Common myeloid progenitor, CD34-positive (primary cell): ENCODE measurements around the gene SNTB2.
"Not testable (repeated sequence)": the region's sequence is repeated elsewhere in the genome, so short reads cannot be mapped to it uniquely, and the experiment has no call there.

ENCODE experiments used
- CTCF ChIA-PET: fragments of 350-600 bp; sonication (Branson Sonifier 250); formaldehyde crosslinking; loops from one replicate; lab custom pipeline; 2021; ENCODE audit warnings: antibody characterized with exemption; lab: Charles Lee
- POLR2A ChIA-PET: fragments of 350-600 bp; sonication (Branson Sonifier 250); formaldehyde crosslinking; loops from one replicate; lab custom pipeline; 2021; ENCODE audit warnings: antibody characterized with exemption; lab: Charles Lee
- DNase-seq, 3 donors: peaks; one replicate each; pipeline versions ENCODE4 v3.0.0 to v3.0.0-alpha.2; 2013
- H3K27ac ChIP-seq, 2 experiments: 1 replicate in 1 of 2; 2 replicates in 1 of 2; pipeline ENCODE4 v1.7.0; 2013; ENCODE audit warnings: inconsistent platforms in 2 of 2, low read length in 2 of 2, mild to moderate bottlenecking in 2 of 2, low read depth in 1 of 2, moderate library complexity in 1 of 2; ENCODE audit not compliant: severe bottlenecking in 2 of 2, insufficient read depth in 1 of 2, poor library complexity in 1 of 2
- H3K27me3 ChIP-seq, 5 experiments: replicated peaks in 2 of 5; 1 replicate in 3 of 5; 2 replicates in 2 of 5; pipeline versions ENCODE4 v1.6.1 to v1.7.0; 2013; ENCODE audit warnings: low read length in 4 of 5, mild to moderate bottlenecking in 2 of 5, moderate library complexity in 2 of 5, inconsistent platforms in 1 of 5; ENCODE audit not compliant: insufficient read depth in 5 of 5, control insufficient read depth in 4 of 5
- H3K36me3 ChIP-seq, 4 experiments: 1 replicate in 2 of 4; 2 replicates in 2 of 4; pipeline versions ENCODE4 v1.6.1 to v1.7.0; 2013; ENCODE audit warnings: low read length in 3 of 4, control low read depth in 1 of 4, mild to moderate bottlenecking in 1 of 4; ENCODE audit not compliant: control insufficient read depth in 4 of 4, insufficient read depth in 4 of 4
- H3K4me1 ChIP-seq, 4 experiments: 1 replicate in 3 of 4; 2 replicates in 1 of 4; pipeline versions ENCODE4 v1.6.1 to v1.7.1; 2013; ENCODE audit warnings: low read length in 3 of 4, mild to moderate bottlenecking in 3 of 4, control low read depth in 1 of 4, inconsistent platforms in 1 of 4, moderate library complexity in 1 of 4; ENCODE audit not compliant: control insufficient read depth in 4 of 4, insufficient read depth in 4 of 4; ENCODE audit errors: control extremely low read depth in 1 of 4
- H3K4me3 ChIP-seq, 7 experiments: 1 replicate in 4 of 7; 2 replicates in 3 of 7; pipeline versions ENCODE4 v1.5.1 to v1.7.0; 2013; ENCODE audit warnings: mild to moderate bottlenecking in 7 of 7, low read length in 6 of 7, moderate library complexity in 6 of 7, inconsistent platforms in 2 of 7, low read depth in 2 of 7, control low read depth in 1 of 7; ENCODE audit not compliant: insufficient read depth in 4 of 7, control insufficient read depth in 1 of 7; ENCODE audit errors: extremely low read depth in 1 of 7
- H3K9me3 ChIP-seq, 5 experiments: 1 replicate in 4 of 5; 2 replicates in 1 of 5; pipeline versions ENCODE4 v1.6.1 to v1.7.1; 2013; ENCODE audit warnings: low read length in 4 of 5, mild to moderate bottlenecking in 2 of 5, inconsistent platforms in 1 of 5, low read depth in 1 of 5, moderate library complexity in 1 of 5; ENCODE audit not compliant: control insufficient read depth in 4 of 5, insufficient read depth in 2 of 5; ENCODE audit errors: control extremely low read depth in 1 of 5
- WGBS: methylation state at CpG from one replicate; pipeline ENCODE4 v1.1.5; 2013; ENCODE audit not compliant: insufficient coverage; 5-methylcytosine and 5-hydroxymethylcytosine counted together

Gene SNTB2

DNA sequence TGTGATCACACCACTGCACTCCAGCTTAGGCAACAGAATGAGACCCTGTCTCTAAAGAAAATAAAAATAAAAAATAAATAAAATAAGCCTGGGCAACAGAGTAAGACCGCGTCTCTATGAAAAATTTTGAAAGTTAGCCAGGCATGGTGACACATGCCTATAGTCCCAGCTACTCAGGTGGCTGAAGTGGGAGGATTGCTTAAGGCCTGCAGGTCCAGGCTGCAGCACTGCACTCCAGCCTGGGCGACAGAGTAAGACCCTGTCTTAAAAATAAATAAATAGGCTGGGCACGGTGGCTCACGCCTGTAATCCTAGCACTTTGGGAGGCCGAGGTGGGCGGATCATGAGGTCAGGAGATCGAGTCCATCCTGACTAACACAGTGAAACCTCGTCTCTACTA lies 104.7 kb downstream of the SNTB2 start:
- H3K36me3 ChIP-seq, DNase-seq, H3K4me1 ChIP-seq, H3K4me3 ChIP-seq, H3K9me3 ChIP-seq, H3K27me3 ChIP-seq, POLR2A ChIA-PET, H3K27ac ChIP-seq: not testable (repeated sequence)
- CTCF ChIA-PET: interaction anchor here (1.6 kb wide), 1 partner anchor 9 kb away, joined by 3 read pairs; no protein-coding TSS in a partner anchor
- WGBS: 98% methylated on average over 9 of the region's 9 CpGs

GRCh38 chr16:69293401-69293800 lies 106.4 kb downstream of the SNTB2 start:
- Histone ChIP-seq H3K4me3 (no peak overlapping the region), H3K9me3 (no peaks in the 10 kb centered on the region), H3K27ac (no peak overlapping the region), H3K27me3 (no peaks in the 10 kb centered on the region), H3K36me3 (no peaks in the 10 kb centered on the region), H3K4me1 (no peaks in the 10 kb centered on the region)
- POLR2A ChIA-PET: no interaction called here
- WGBS: 93% methylated on average over 3 of the region's 3 CpGs
- CTCF ChIA-PET: no interaction called here
- DNase-seq: no peak

DNA sequence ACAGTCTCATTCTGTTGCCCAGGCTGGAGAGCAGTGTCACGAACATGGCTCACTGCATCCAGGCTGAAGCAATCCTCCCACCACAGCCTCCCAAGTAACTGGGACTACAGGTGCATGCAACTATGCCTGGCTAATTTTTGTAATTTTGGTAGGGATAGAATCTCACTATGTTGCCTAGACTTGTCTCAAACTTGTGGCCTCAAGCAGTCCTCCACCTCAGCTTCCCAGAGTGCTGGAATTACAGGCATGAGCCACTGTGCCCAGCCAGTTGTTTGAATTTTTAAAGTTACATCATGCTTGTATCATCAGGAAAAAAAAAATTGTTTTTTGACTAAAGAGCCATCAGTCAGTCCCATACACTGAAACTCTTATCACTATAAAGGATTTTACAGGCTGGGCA lies 107.1 kb downstream of the SNTB2 start:
- 100% methylated on average over 1 of the region's 1 CpG for WGBS
- Histone ChIP-seq H3K4me3 (no peak overlapping the region), H3K27ac (no peak overlapping the region), H3K4me1 (no peaks in the 10 kb centered on the region), H3K36me3 (no peaks in the 10 kb centered on the region), H3K27me3 (no peaks in the 10 kb centered on the region), H3K9me3 (no peaks in the 10 kb centered on the region)
- ChIA-PET POLR2A (no interaction called here), CTCF (no interaction called here)
- DNase-seq: no peak

- WGBS: 93% methylated on average over 3 of the region's 7 CpGs
- not testable (repeated sequence) for H3K27me3 ChIP-seq, H3K27ac ChIP-seq, DNase-seq, H3K36me3 ChIP-seq, H3K4me1 ChIP-seq, H3K4me3 ChIP-seq, H3K9me3 ChIP-seq
- CTCF ChIA-PET: interaction anchor here (1.0 to 1.5 kb wide), 2 partner anchors 11 to 147 kb away, joined by 3 read pairs; no protein-coding TSS in a partner anchor
- POLR2A ChIA-PET: interaction anchor here (0.6 kb wide), 1 partner anchor 93 kb away, joined by 4 read pairs; no protein-coding TSS in a partner anchor
Observed at GRCh38 chr16:69296771-69297170, 109.8 kb downstream of the SNTB2 start.

GRCh38 chr16:69298261-69298660 lies 111.3 kb downstream of the SNTB2 start:
- ChIA-PET CTCF (no interaction called here), POLR2A (no interaction called here)
- Histone ChIP-seq H3K27ac (no peak overlapping the region), H3K4me1 (no peaks in the 10 kb centered on the region), H3K27me3 (no peaks in the 10 kb centered on the region), H3K4me3 (no peak overlapping the region), H3K36me3 (no peaks in the 10 kb centered on the region), H3K9me3 (no peaks in the 10 kb centered on the region)
- WGBS: 100% methylated on average over 1 of the region's 4 CpGs
- no peak for DNase-seq

- no peaks in the 10 kb centered on the region for H3K9me3 ChIP-seq
- peaks cover 0 to 4% (median 2%) of the 10 kb centered on the region in 4 experiments for H3K4me1 ChIP-seq
- H3K27me3 ChIP-seq: no peaks in the 10 kb centered on the region
- POLR2A ChIA-PET: no interaction called here
- CTCF ChIA-PET: interaction anchor here (0.6 kb wide), 1 partner anchor 150 kb away, joined by 4 read pairs; no protein-coding TSS in a partner anchor
- 85% methylated on average over 1 of the region's 1 CpG for WGBS
- no peaks in the 10 kb centered on the region for H3K36me3 ChIP-seq
- H3K4me3 ChIP-seq: no peak overlapping the region
- DNase-seq: no peak
- H3K27ac ChIP-seq: no peak overlapping the region
Observed at GRCh38 chr16:69301187-69301586, 114.2 kb downstream of the SNTB2 start.

DNA sequence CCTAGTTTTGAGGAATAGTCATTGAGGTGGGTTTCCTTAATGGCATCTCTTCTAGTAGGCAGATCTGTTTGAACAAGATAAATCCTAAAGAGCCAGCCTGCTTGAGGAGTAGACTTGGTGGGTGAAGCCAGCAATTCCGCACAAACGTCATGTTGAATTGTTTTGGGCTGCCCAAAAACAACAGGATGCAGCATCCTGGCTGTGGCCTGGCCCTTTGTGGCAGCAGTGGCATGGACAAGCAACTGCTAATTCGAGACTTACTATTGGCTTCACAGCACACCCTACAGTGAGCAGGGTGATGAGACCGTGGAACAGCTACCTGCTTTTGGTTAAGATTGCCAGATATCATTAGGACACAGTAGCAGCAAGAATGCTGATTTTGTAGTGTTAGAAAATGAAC lies 114.9 kb downstream of the SNTB2 start:
- no peak for DNase-seq
- Histone ChIP-seq H3K27me3 (no peaks in the 10 kb centered on the region), H3K36me3 (no peaks in the 10 kb centered on the region), H3K4me3 (no peak overlapping the region), H3K4me1 (peaks cover 0 to 4% (median 2%) of the 10 kb centered on the region in 4 experiments), H3K9me3 (no peaks in the 10 kb centered on the region), H3K27ac (no peak overlapping the region)
- POLR2A ChIA-PET: no interaction called here
- CTCF ChIA-PET: interaction anchor here (0.6 kb wide), 2 partner anchors 151 to 1190 kb away, joined by 3 to 4 read pairs; no protein-coding TSS in a partner anchor
- WGBS: 97% methylated on average over 4 of the region's 4 CpGs
